GM03348 (cell line): ENCODE results near the gene ATRNL1.

Source experiments
- DNase-seq: peaks from one replicate; pipeline ENCODE4 v3.0.0; 2012; ENCODE audit warnings: low spot score

ATRNL1 gene

DNA sequence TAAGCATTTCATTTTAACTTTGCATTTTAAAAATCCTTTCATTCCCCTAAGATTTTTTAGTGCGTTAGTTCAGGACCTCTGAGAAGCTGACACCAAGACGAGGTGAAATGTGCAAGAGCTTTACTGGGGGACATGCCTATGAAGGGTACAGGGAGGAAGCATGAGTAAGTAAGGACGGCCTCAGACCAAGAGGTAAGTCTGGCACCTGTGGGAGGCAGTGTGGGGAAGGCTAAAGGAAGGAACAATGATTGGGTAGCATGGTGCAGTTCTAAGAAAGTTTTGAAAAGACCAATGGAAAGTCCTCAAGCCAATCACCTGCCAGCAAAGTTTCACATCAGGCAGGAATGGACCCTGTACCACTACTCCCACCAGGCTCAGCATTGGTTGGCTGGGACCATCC lies 810.7 kb downstream of the ATRNL1 start:
- DNase-seq, result no peak

GRCh38 chr10:115909037-115909436 lies 815.9 kb downstream of the ATRNL1 start:
- no peak for DNase-seq

DNA sequence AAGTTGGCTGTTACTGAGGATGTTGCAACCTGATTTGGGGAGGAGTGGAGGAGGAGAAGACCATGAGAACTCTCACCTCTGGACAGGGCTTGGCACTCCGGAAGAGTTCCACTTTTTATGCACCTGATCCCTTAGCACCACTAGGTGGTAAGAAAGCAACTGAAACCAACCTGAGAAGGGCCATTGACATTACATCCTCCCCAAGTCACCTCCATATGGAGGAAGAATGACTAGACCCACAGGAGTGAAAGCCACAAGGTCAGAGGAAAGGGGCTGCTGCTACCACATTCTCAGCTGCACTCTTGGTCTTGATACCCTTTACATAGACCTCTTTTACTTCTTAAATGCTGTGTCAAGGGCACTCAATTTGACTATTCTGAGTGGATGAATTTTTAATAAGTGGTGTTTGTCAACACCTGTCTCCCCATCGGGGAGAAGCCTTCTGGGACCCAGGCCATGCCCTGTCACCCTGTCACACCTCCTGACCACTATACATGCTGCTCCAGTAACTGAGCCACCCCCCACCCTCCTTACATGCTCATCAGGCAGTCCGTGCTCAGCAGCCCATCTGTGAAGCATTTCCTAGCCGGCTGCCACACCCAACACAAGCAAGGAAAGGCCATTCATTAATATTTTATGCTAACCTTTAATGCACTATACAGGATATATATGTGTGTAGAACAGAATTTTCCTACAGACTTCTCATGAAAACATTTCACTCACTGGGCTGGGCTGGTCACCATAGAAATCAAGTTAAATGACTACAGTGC lies 817.0 kb downstream of the ATRNL1 start:
- no peak for DNase-seq

GRCh38 chr10:115914475-115914874 lies 821.3 kb downstream of the ATRNL1 start:
- DNase-seq, result no peak

DNA sequence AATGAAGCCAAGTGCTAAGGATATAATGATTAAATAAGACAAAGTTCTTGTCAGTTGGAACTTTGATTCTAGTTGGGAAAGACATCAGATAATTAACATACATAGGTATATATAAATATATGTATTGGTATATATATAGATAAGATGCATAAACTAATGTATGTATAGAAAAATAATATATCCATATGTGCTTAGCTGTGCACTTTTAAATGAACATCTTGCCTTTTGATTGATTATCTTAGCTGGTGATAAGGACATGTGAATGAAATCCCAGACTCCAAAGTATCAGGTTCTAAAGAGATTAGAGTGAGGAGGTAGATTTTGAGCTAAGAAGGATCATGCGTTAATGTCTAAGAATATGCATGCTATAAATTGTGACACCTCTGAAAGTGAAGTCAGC lies 822.3 kb downstream of the ATRNL1 start:
- no peak for DNase-seq

DNA sequence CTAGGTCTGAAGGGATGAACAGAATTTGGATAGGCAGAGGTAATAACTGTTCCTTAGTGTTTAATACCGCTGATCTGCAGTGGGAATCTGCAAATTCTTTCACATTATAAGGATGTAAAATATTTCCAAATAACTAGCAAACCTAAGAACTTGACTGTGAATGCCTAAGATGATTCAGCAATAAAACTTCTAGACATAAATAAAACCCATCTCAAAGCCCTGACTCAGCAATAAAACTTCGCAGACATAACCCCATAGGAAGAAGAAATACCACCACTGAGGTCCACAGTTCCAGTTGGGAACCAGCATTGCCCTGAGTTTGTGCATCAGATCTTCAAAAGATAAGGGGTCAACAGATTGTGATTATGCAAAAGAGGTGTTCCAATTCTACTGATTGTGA lies 825.6 kb downstream of the ATRNL1 start:
- peak; percentile 16 for DNase-seq

DNA sequence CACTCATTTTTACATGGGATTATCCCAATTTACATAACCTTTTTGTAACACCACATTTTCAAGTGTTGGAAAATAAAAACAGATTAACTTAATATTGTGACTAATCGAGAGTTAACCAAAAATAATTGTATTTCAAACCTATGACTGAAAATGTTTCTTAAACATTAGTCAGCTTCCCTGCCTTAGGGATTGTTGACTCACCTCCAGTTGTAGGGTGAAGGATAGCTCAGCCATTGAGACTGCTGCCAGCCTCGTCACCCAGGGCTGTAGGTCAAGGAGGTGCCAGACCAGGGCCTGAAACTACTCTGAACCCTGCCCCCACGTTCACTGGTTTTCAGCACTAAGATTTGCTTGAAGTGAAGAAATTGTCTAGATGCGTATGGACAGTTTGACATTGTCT lies 828.6 kb downstream of the ATRNL1 start:
- no peak for DNase-seq

GRCh38 chr10:115931309-115931708 lies 838.1 kb downstream of the ATRNL1 start:
- no peak for DNase-seq

- no peak for DNase-seq
These were observed 838.9 kb downstream of the ATRNL1 start for GRCh38 chr10:115932099-115932498.

GRCh38 chr10:115933098-115933497 lies 839.9 kb downstream of the ATRNL1 start:
- DNase-seq, result no peak

DNA sequence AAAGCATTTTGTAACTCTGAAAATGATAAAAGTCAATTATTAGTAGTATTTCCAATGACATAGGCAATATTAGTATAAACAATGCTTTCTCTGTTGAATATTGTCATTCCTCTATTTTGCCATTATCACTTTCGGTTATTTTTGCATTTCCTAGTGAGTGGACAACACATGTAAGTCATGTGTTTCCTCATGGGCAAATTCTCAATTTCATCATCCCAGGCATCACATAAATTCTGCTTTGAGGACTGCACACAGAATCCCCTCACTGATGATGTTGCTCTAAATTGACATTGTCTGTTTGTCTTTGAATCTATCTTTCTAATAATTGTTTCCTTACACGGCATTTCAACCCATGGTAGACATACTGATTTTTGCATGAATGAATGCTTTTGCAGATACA lies 842.6 kb downstream of the ATRNL1 start:
- DNase-seq, result no peak

GRCh38 chr10:115936926-115937767 lies 844.0 kb downstream of the ATRNL1 start:
- DNase-seq, result peak; percentile 55

GRCh38 chr10:115937768-115938056 lies 844.5 kb downstream of the ATRNL1 start:
- DNase-seq, result no peak

- no peak for DNase-seq
These were observed 846.1 kb downstream of the ATRNL1 start for GRCh38 chr10:115939101-115939854.

DNA sequence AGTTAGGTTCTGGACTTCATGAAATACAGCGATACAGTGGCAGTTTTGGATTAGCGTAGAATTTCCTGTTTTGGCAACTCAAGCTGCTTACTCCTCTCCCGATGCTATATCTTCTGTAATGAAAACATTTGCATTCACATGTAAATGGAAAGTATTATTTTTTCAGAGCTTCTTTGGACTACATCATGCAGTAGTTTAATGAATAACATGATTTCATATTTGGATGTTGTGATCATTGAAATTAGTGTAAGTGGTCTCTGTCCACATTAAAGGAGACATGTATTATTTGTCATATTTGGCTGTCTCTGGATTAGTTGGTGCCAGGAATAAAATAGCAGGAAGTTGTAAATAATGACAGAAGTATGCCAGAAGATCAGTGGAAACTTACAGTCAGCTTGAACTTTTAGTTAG lies 848.2 kb downstream of the ATRNL1 start:
- DNase-seq, result no peak

GRCh38 chr10:115942101-115942500 lies 848.9 kb downstream of the ATRNL1 start:
- no peak for DNase-seq

DNA sequence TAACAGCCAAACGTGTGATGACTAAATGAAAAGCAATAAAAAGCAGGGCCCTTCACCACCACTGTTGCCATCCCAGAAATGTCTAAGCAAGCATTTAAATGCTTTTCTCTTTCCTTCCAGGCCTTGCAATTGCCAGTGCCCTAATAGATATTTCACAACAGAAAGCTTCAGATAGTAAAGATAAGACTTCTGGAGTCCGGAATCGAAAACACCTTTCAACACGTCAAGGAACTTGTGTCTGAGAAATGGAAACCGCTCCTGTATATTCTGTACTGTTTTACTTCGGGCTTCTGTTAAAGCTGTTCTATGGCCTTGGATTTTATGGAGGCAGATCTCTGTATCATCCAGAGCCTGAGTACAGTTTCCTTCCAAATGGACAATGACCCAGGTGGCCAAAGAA lies 851.4 kb downstream of the ATRNL1 start:
- DNase-seq, result no peak

GRCh38 chr10:115945701-115946445 lies 852.7 kb downstream of the ATRNL1 start:
- DNase-seq, result peak; percentile 36

DNA sequence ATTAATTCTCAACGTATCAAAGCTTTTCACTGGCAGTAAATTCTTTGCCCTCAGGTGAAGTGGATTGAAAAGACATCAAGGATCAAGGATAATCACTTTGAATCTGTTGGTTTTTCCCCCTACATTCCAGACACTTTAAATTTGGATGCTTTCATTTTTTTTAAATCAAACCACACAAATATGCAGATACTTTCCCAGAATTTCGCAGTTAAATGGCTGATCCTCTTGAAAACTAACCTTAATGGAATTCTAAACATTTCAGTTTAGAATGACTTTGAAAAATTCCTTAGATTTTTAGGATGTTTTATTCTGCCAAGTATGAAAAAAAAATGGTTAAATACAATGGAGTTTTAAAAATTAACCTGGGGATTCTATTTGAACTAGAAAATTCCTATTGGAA lies 853.9 kb downstream of the ATRNL1 start:
- peak; percentile 69 for DNase-seq

- DNase-seq, result peak; percentile 66
These were observed 855.3 kb downstream of the ATRNL1 start for GRCh38 chr10:115948465-115948864.

- DNase-seq, result no peak
These were observed 856.2 kb downstream of the ATRNL1 start for GRCh38 chr10:115949282-115949844.

- DNase-seq, result peak; percentile 31
These were observed 857.2 kb downstream of the ATRNL1 start for GRCh38 chr10:115950320-115950719.
